Measurements from ENCODE around the gene SLC24A3.

DNA sequence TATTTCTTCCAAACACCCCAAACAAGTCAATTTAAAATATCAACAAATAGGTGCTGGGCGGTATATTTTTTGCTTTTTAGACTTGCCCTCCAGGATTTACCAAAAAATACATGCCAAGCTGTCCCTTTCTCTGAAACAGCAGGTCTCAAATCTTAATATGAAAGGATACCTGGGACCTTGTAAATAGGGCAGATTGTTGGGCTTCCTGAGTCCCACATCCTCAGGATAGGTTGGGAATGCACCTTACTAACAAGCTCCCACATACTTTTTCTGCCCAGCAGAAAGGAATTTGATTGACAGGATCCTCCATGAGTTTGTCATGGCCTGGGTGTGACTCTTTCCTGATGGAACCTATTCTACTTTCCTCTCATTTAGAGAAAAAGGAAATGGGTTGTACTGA lies 4.9 kb upstream of the SLC24A3 start:
- TF ChIP-seq, protein P1, sequence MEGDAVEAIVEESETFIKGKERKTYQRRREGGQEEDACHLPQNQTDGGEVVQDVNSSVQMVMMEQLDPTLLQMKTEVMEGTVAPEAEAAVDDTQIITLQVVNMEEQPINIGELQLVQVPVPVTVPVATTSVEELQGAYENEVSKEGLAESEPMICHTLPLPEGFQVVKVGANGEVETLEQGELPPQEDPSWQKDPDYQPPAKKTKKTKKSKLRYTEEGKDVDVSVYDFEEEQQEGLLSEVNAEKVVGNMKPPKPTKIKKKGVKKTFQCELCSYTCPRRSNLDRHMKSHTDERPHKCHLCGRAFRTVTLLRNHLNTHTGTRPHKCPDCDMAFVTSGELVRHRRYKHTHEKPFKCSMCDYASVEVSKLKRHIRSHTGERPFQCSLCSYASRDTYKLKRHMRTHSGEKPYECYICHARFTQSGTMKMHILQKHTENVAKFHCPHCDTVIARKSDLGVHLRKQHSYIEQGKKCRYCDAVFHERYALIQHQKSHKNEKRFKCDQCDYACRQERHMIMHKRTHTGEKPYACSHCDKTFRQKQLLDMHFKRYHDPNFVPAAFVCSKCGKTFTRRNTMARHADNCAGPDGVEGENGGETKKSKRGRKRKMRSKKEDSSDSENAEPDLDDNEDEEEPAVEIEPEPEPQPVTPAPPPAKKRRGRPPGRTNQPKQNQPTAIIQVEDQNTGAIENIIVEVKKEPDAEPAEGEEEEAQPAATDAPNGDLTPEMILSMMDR (IDR thresholded peaks at IDR 0.05) = no peak
- no peak for TF ChIP-seq POLR2A (IDR thresholded peaks at IDR 0.05)
